GM21515 (cell line): Measurements from ENCODE around the gene HDAC1.
"Not testable (repeated sequence)": the region's sequence is repeated elsewhere in the genome, so short reads cannot be mapped to it uniquely, and the experiment has no call there.

Experiments
- ATAC-seq: cut with Tn5 transposase; IDR thresholded peaks from one replicate; pipeline ENCODE4 v1.9.1; 2021; ENCODE audit not compliant: unreplicated experiment

The HDAC1 gene

DNA sequence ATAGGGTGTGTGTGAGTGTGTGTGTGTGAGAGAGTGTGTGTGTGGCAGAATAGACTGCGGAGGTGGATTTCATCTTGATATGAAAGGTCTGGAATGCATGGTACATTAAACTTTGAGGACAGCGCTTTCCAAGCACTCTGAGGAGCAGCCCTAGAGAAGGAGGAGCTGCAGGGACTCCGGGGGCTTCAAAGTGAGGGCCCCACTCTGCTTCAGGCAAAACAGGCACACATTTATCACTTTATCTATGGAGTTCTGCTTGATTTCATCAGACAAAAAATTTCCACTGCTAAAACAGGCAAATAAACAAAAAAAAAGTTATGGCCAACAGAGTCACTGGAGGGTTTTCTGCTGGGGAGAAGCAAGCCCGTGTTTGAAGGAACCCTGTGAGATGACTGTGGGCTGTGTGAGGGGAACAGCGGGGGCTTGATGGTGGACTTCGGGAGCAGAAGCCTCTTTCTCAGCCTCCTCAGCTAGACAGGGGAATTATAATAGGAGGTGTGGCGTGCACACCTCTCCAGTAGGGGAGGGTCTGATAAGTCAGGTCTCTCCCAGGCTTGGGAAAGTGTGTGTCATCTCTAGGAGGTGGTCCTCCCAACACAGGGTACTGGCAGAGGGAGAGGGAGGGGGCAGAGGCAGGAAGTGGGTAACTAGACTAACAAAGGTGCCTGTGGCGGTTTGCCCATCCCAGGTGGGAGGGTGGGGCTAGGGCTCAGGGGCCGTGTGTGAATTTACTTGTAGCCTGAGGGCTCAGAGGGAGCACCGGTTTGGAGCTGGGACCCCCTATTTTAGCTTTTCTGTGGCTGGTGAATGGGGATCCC is 18.3 kb upstream of the HDAC1 start:
- no peak for ATAC-seq

DNA sequence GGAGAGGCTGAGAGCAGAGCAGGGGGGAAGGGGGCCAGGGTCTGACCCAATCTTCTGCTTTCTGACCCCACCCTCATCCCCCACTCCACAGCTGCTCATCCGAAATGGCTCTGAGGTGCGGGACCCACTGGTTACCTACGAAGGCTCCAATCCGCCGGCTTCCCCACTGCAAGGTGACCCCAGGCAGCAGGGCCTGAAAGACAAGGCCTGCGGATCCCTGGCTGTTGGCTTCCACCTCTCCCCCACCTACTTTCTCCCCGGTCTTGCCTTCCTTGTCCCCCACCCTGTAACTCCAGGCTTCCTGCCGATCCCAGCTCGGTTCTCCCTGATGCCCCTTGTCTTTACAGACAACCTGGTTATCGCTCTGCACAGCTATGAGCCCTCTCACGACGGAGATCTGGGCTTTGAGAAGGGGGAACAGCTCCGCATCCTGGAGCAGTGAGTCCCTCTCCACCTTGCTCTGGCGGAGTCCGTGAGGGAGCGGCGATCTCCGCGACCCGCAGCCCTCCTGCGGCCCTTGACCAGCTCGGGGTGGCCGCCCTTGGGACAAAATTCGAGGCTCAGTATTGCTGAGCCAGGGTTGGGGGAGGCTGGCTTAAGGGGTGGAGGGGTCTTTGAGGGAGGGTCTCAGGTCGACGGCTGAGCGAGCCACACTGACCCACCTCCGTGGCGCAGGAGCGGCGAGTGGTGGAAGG is 17.1 kb upstream of the HDAC1 start:
- ATAC-seq = no peak

DNA sequence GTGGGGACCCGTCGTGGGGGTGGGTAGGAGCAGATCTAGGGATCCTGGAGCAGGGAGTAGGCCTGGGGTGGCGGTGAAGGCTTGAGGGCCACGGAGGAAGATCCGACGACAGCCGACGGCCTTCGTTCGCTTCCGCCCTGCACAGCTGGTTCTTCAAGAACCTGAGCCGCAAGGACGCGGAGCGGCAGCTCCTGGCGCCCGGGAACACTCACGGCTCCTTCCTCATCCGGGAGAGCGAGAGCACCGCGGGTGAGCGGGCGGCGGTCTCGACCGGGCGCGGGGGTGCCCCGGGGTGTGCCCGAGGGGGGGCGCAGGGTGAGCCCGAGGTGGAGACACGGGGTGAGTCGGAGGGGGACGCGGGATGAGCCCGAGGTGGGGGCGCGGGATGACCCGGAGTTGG is 16.5 kb upstream of the HDAC1 start:
- no peak for ATAC-seq

DNA sequence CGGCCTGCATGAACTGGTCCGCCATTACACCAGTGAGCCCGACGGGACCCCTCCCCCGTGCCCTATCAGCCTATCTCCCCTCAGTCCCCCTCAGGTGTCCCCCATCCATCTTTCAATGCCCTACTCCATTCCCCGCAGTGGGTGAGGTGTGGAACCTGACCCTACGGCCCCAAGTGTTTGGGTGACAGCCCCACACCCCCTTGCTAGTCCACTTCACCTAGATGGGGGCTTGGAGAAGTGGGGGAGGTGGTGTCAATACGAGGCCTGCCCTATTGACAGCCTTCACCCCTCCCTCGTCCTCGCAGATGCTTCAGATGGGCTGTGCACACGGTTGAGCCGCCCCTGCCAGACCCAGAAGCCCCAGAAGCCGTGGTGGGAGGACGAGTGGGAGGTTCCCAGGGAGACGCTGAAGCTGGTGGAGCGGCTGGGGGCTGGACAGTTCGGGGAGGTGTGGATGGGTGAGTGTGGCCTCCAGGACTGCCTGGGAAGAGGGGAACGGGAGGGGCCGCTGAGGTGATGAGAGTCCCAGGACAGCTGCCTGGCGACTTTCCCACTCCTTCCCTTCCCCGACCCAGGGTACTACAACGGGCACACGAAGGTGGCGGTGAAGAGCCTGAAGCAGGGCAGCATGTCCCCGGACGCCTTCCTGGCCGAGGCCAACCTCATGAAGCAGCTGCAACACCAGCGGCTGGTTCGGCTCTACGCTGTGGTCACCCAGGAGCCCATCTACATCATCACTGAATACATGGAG is 15.7 kb upstream of the HDAC1 start:
- ATAC-seq = no peak

DNA sequence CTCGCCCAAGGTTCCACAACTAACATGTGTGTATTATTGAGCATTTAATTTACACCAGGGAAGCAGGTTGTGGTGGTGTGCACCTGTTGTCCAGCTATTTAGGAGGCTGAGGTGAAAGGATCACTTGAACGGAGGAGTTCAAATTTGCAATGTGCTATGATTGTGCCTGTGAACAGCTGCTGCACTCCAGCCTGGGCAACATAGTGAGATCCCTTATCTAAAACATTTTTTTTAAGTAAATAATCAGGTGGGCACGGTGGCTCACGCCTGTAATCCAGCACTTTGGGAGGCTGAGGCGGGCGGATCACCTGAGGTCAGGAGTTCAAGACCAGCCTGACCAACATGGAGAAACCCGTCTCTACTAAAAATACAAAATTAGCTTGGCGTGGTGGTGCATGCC is 7.1 kb upstream of the HDAC1 start:
- not testable (repeated sequence) for ATAC-seq

DNA sequence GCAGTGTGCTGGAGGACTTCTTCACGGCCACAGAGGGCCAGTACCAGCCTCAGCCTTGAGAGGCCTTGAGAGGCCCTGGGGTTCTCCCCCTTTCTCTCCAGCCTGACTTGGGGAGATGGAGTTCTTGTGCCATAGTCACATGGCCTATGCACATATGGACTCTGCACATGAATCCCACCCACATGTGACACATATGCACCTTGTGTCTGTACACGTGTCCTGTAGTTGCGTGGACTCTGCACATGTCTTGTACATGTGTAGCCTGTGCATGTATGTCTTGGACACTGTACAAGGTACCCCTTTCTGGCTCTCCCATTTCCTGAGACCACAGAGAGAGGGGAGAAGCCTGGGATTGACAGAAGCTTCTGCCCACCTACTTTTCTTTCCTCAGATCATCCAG is 6.2 kb upstream of the HDAC1 start:
- no peak for ATAC-seq

DNA sequence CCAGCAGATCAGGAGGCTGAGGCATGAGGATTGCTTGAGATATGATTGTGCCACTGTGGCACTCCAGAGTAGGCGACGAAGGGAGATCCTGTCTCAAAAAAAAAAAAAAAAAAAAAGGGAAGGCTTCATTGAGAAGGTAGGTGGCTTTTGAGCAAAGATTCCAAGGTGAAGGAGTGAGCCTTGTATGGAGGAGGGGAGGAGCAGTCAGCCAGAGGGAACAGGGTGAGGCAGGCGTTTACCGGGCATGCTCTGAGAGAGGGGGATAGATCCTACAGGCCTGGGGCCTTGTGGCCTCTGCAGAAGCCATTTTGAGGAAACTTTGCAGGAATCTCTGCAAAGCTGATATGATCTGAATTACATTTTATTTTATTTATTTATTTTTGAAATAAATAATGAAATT is 5.1 kb upstream of the HDAC1 start:
- no peak for ATAC-seq

DNA sequence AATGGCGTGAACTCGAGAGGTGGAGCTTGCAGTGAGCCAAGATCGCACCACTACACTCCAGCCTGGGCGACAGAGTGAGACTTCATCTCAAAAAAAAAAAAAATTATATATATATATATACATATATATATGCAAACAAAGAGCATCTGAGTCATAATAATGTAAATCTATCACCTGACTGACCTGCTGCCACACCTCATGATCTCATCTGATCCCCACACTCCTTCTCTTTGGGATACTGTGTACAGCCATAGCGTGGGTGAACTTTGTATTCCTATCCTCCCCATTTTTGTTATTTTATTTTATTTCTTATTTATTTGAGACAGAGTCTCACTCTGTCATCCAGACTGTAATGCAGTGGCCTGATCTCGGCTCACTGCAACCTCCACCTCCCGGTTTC is 2.6 kb upstream of the HDAC1 start:
- no peak for ATAC-seq

DNA sequence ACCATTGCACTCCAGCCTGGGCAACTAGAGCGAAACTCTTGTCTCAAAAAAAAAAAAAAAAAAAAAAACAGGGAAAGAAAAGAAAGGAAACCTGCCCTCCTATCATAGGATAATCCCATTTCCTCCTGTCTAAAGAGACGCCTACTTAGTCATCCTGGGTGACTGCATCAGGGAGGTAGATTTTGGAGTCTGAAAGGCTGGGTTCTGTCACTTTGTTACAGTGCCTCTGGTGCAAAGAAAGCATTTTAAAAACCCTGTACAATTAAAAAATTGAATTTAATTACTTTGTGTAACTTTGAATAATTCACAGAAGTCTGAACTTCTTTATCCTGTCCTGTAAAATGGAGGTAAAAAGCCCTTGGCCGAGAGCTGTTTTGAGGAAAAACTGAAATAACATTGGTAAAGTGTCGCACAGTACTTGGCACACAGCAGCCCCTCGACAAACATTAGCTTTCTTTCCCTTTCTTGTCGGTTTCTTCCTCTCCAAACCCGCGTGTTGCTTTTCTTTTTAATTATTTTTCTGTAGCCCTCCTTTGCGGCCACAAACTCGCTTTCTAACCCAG is 657 bp upstream of the HDAC1 start:
- no peak for ATAC-seq

DNA sequence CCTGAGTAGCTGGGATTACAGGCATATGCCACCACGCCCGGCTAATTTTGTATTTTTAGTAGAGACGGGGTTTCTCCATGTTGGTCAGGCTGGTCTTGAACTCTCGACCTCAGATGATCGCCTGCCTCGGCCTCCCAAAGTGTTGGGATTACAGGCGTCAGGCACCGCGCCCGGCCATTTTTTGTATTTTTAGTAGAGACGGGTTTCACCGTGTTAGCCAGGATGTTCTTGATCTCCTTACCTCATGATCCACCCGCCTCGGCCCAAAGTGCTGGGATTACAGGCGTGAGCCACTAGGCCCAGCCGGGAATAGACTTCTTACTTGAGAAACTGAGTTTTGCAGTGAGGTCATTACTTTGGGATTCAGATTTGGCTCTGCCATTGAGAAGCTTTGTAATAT is 6.3 kb downstream of the HDAC1 start:
- not testable (repeated sequence) for ATAC-seq

DNA sequence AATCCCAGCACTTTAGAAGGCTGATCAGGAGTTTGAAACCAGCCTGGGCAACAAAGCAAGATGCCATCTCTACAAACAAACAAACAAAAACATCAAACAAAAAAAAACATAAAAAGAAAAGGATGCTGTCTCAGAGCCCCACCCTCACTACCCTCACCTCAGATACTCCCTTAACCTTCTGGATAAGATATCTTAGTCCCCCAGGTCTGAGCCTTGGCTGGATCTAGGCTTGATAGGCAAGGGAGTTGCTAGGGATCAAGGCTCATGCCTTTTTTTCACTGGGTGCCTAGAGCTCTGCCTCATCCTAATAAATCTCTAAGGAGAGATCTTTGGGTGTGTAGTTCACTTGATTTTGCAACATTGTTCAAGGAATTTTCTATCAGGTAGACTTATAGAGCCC is 7.4 kb downstream of the HDAC1 start:
- ATAC-seq = no peak

DNA sequence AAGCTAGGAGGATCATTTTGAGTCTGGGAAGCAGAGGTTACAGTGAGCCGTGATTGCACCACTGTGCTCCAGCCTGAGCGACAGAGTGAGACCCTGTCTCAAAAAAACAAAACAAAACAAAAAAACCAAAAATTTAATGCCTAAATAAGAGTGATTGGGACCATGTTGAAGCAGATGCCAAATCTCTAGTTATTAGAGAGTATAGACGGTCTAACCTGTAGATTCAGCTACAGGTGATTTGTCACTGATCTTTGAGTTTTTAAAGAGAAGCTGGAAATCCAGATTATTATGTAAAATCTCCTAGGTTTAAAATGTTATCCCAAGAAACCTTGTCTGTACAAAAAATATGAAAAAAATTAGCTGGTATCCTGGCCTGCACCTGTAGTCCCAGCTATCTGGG is 11.5 kb downstream of the HDAC1 start:
- ATAC-seq = no peak

DNA sequence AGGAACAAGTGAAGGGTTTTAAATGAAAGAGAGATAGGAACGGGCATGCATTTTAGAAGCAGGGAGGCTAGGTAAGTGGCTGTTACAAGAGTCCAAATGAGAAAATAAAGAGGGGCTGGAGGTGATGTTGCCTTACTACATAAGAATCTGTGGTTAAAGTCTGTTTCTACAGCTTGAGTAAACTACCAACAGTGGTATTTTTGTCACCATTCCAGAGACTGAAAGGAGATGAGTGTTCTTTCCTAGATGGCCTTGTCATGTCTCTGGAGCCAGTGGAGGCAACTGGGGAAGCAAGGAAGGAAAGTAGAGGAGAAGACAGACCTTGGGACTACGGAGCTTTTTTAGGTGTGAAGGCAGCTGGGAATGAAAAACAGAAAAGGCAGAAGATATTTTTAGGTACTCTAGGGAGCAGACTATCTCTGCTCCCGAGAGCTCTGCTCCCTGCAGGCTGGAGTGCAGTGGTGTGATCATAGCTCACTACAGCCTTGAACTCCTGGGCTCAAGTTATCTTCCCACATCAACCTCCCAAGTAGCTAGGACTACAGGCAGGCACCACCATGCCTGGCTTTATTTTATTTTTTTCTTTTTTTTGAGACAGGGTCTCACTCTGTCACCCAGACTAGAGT is 12.2 kb downstream of the HDAC1 start:
- no peak for ATAC-seq

DNA sequence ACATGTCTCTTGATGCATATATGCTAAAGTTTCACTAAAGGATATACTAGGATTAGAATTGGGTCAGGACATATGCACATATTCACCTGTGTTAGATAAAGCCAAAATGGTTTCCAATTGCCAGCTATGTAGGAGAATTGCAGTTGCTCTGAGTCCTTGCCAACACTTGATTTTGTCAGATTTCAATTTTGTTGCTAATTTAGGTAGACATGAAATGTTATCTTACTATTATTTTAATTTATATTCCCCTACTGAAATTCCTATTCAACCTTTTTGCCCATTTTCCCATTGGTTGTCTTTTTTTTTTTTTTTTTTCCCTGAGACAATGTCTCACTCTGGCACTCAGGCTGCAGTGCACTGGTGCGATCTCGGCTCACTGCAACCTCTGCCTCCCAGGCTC is 13.4 kb downstream of the HDAC1 start:
- ATAC-seq = no peak

DNA sequence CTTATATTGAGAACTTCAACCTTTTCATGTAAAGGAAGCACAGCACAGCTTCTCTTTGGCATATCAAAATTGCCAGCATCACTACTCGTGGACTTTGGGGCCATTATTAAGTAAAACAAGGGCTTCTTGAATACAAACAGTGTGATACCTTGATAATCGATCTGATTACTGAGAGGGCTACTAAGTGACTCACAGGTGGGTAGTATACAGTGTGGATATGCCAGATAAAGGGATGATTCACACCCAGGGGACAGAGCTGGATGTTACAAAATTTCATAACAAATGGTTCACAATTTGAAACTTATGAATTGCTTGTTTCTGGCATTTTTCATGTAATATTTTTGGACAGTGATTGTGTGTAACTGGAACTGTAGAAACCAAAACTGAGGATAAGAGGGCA is 15.4 kb downstream of the HDAC1 start:
- no peak for ATAC-seq

DNA sequence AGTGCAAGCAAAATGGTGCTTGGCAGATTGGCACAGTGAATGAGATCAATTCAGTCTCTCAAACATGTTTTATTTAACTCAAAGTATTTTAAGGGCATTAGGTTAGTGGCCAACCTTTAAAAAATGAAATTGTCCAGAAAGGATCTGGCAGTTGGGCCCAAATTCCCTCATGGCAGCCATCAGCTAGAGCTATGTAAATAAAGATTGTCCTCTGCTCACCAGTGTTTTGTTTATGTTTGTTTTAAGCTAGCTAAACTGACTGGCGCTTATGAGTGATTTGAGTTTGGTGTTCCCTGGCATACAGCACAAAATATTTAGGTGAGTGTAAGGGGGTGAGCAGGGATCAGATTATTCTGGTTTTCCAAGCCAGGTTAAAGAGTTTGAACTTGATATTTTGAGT is 18.1 kb downstream of the HDAC1 start:
- ATAC-seq = no peak

DNA sequence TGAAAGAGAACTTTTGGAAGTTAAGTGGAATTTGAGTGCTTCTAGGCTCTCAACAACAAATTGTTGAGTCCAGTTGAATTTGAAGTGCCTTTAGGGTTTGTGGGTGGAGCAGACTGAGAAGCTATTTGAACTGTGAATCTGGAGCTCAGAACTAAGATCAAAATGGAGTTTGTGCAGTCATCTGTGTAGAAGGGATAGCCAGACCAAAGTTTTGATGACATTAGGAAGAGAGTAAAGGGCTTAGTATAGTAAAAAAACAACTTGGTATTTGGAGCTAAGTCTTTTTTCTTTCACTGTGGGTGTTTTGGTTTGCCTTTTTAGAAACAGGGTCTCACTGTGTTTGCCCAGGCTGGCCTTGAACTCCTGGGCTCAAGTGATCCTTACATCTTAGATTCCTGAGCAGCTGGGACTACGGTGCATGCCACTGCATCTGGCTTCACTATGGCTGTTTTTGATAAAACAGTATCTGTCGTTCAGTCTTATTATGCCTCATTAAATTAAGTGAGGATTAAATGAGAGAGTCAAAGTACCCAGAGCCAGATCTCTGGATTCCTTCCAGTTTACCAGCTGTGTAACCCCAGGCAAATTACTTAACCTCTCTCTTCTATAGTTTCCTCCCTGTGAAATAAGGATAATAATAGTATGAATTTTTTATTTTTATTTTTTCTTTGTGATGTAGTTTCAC is 20.0 kb downstream of the HDAC1 start:
- ATAC-seq = no peak

DNA sequence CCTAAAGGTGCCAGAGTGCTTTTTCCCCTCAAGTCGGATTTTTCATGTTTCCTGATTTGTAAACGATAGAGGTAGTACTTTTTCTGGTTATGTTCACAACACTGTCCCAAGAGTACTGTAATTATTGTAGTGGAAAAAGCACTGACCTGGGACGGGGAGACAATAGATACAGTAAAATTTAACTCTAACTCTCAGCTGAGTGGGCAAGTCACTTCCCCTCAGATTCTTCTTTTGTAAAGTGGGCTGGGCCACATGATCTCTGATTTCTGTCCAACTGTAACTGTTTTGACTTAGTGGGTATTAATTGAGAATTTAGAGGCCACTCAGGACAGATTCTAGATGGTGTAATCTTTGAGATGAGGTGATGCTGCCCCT is 25.0 kb downstream of the HDAC1 start:
- ATAC-seq = peak; percentile 18

DNA sequence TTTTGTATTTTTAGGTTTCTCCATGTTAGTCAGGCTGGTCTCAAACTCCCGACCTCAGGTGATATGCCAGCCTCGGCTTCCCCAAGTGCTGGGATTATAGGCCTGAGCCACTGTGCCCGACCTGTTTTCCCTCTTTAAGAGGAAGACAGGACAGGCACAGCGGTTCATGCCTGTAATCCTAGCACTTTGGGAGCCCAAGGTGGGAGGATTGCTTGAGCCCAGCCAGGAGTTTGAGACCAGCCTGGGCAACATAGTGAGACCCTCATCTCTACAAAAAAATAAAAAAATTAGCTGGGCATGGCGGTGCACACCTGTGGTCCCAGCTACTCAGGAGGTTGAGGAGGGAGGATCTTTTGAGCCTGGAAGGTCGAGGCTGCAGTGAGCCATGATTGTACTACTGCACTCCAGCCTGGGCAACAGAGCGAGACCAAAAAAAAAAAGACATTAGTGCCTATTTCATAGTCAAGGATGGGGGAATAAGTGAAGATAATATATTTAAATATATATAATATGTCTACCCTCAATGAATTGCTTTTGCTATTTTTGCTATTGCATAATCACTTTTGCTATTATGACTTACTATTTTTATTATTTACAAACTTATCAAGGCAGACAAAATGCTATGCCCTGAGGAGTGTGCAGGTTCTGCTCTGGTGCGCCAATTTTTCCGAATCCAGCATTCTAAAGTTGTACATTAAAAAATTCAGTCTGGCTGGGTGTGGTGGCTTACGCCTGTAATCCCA is 26.4 kb downstream of the HDAC1 start:
- ATAC-seq = no peak

DNA sequence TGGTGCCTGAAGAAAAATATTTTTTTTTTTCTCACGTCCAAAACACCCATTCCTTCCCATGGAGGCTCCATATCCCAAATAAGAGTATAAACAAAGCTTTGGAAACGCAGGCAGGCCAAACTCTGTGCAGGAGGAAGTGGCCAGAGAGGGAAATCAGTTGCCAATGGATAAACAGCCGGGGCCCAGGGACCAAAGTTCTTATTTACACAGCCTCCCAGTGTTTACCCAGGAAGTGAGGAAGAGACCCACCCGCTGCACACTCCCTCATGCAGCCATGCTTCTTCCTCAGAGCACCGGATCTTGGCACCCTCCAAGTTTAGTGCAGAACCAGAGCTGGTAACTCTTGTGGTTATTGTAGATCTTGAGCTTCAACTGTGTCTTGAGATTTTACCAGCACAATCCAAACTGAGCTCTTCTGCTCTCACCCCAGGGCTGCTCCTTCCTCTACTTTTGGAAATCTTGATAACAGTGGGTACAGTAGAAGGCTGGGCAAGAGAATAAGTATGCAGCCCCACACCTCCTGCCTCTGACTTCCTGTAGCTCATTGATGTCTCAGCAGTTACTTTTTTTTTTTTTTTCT is 29.9 kb downstream of the HDAC1 start:
- no peak for ATAC-seq
